Esophagus squamous epithelium (tissue), 4 donors: ENCODE data around the gene IRF2.

Experiments
- POLR2A ChIP-seq, 4 donors: fragments of 450-650 bp; IDR thresholded peaks; one replicate each; pipeline ENCODE4 v1.6.1; 2017; ENCODE audit warnings: antibody characterized with exemption in 4 of 4, mild to moderate bottlenecking in 4 of 4, moderate library complexity in 3 of 4
- TF ChIP-seq, protein P1 (sequence below), 6 experiments: fragments of 450-650 bp in 4 of 6; fragments of 200-600 bp in 2 of 6; sonication (generic) in 2 of 6; IDR thresholded peaks; one replicate each; pipeline ENCODE4 v1.5.1; 2016 to 2019; ENCODE audit warnings: antibody characterized with exemption in 6 of 6, mild to moderate bottlenecking in 4 of 6, moderate library complexity in 4 of 6

DNA sequence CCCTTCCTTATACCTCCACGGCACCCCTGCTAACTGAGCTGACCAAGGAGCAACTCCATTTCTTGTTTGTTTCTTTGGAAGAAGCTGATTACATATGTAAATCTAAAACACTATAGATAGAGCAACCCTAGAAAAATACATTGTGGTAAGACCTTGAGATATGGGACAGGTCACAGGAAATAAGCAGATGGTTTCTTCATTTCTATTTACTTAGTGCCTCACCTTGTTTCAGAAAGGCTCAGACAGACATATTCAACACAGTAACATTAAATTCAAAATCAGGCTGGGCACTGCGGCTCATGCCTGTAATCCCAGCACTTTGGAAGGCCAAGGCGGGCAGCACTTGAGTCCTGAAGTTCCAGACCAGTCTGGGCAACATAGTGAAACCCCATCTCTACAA, 47.3 kb downstream of the IRF2 start:
- TF ChIP-seq, protein P1, sequence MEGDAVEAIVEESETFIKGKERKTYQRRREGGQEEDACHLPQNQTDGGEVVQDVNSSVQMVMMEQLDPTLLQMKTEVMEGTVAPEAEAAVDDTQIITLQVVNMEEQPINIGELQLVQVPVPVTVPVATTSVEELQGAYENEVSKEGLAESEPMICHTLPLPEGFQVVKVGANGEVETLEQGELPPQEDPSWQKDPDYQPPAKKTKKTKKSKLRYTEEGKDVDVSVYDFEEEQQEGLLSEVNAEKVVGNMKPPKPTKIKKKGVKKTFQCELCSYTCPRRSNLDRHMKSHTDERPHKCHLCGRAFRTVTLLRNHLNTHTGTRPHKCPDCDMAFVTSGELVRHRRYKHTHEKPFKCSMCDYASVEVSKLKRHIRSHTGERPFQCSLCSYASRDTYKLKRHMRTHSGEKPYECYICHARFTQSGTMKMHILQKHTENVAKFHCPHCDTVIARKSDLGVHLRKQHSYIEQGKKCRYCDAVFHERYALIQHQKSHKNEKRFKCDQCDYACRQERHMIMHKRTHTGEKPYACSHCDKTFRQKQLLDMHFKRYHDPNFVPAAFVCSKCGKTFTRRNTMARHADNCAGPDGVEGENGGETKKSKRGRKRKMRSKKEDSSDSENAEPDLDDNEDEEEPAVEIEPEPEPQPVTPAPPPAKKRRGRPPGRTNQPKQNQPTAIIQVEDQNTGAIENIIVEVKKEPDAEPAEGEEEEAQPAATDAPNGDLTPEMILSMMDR (IDR thresholded peaks at IDR 0.05) = no peak
- TF ChIP-seq POLR2A (IDR thresholded peaks at IDR 0.05) = no peak
